SK-N-MC (cell line): ENCODE data around the gene CAND2.
"Not testable (repeated sequence)": the region's sequence is repeated elsewhere in the genome, so short reads cannot be mapped to it uniquely, and the experiment has no call there.

Experiments used
- DNase-seq: peaks from one replicate; pipeline ENCODE4 v3.0.0-alpha.2; 2011; ENCODE audit warnings: low read depth, low spot score
- H3K27ac ChIP-seq: fragments of 200-600 bp; sonication (generic); 2 replicates; pipeline ENCODE4 v1.5.1; 2016; ENCODE audit warnings: mixed run types
- H3K36me3 ChIP-seq: fragments of 200-600 bp; sonication (generic); 2 replicates; pipeline ENCODE4 v1.6.1; 2017; ENCODE audit warnings: antibody characterized with exemption, low read length, mixed read lengths; ENCODE audit not compliant: insufficient read depth
- H3K4me3 ChIP-seq: fragments of 200-600 bp; sonication (generic); 2 replicates; pipeline ENCODE4 v1.5.1; 2016
- H3K9ac ChIP-seq: fragments of 200-600 bp; sonication (generic); 2 replicates; pipeline ENCODE4 v1.8.0; 2017; ENCODE audit warnings: mixed run types, mixed read lengths; ENCODE audit not compliant: insufficient read length
- H3K9me3 ChIP-seq: fragments of 200-600 bp; sonication (generic); 2 replicates; pipeline ENCODE4 v1.6.1; 2017; ENCODE audit warnings: low read depth, mild to moderate bottlenecking, antibody characterized with exemption, low read length, moderate library complexity, mixed read lengths
- EZH2 ChIP-seq: fragments of 200-600 bp; sonication (generic); IDR thresholded peaks from one replicate; pipeline ENCODE4 v1.6.1; 2017; ENCODE audit warnings: antibody characterized with exemption
- FOXP2 ChIP-seq: optimal IDR thresholded peaks from 2 replicates; pipeline ENCODE3; 2011; ENCODE audit warnings: mild to moderate bottlenecking, moderate library complexity; ENCODE audit not compliant: insufficient read depth; ENCODE audit errors: extremely low read length, control extremely low read depth
- POLR2AphosphoS5 ChIP-seq: IDR thresholded peaks from 2 replicates; pipeline ENCODE4 v1.6.1; 2012; ENCODE audit warnings: mild to moderate bottlenecking, low read depth, low read length, borderline replicate concordance

The CAND2 gene

DNA sequence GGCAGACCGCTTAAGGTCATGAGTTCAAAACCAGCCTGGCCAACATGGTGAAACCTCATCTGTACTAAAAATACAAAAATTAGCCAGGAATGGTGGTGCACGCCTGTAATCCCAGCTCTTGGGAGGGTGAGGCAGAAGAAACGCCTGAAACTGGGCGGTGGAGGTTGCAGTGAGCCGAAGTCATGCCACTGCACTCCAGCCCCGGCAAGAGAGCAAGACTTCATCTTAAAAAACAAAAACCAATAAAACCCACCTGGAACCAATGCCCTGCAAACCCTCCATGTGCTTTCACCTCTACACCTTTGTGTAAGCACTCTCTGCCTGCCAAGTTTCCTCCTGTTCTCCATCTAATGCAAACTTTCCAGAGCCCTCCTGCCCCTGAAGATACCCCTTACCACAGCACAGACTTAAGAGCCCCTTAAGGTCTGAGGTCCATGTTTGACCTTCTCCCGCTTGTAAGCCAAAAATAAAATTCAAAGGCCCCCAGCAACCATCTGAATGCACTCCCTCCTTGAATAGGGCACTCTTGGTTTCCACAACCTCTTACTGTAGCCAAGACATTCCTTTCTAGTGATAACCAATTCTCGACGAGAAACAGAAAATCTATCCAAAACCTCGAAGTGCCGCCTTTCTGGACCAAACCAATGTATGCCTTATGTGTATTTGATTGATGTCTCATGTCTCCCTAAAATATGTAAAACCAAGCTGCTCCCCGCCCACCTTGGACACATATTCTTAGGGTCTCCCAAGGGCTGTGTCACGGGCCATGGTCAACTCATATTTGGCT lies 41.9 kb downstream of the CAND2 start:
- no peak overlapping the region for H3K9ac ChIP-seq
- peaks cover 73% of the 10 kb centered on the region for H3K36me3 ChIP-seq
- H3K27ac ChIP-seq, result no peak overlapping the region
- no peaks in the 10 kb centered on the region for H3K9me3 ChIP-seq
- DNase-seq, result no peak
- H3K4me3 ChIP-seq, result peak overlapping the region; percentile 82
- TF ChIP-seq EZH2 (no peak), FOXP2 (no peak), POLR2AphosphoS5 (no peak; the same call in 1 of the 2 replicates)

DNA sequence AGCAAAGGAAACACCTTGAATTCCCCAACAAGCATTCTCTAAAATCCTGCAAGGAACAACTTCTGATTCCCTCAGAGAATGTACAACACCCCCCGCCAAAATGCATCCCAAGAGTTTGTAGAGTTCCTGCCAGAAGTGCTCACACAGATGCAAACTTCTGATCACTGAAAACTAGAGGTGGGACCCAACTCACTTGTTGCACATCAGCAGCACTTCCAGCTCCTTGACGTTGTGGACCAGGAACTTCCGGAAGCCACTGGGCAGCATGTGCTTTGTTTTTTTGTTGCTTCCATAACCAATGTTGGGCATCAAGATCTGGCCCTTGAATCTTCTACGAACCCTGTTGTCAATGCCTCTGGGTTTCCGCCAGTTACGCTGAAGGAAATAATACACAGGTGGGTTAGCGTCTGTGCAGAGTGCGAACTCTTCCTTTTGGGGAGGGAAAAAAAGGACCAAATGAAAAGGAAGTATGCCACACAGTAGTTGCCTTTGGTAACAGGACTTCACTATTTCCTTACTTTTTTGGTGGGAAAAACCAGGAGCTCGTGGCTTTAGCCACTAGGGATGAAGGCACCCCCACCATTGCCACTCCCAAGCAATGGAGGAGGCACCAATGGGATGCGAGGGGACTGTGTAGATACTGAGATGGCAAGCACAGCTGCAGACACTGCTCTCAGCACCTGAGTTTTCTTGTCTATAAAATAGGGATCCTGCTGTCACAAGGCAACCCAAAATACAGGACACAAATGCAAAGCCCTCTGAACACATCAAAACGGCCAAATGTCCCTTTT lies 42.9 kb downstream of the CAND2 start:
- Histone ChIP-seq H3K9me3 (no peaks in the 10 kb centered on the region), H3K36me3 (peaks cover 63% of the 10 kb centered on the region), H3K27ac (no peak overlapping the region), H3K9ac (peak overlapping the region; percentile 99), H3K4me3 (peak overlapping the region; percentile 82)
- TF ChIP-seq POLR2AphosphoS5 (no peak), EZH2 (no peak), FOXP2 (no peak)
- DNase-seq, result no peak

DNA sequence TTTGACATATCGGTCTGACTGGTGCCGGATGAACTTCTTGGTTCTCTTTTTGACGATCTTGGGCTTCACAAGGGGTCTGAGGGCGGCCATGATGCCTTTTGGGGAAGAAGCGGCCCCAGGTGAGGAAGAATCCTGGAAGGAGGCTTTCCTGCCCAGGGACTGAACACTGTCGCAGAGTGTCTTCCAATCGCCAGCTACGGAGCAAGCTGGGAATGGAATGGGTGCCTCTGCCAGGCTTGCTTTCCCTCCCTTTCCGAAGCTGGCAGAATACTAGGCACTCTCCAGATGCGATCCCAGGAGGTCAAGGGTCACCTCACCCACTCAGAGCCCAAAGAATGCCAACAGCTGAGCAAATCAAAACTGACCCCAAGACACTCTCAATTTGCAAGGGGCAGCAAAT lies 43.7 kb downstream of the CAND2 start:
- H3K9me3 ChIP-seq, DNase-seq, H3K27ac ChIP-seq: not testable (repeated sequence)
- H3K36me3 ChIP-seq, result peaks cover 55% of the 10 kb centered on the region
- peak overlapping the region; percentile 82 for H3K4me3 ChIP-seq
- H3K9ac ChIP-seq, result peak overlapping the region; percentile 99

DNA sequence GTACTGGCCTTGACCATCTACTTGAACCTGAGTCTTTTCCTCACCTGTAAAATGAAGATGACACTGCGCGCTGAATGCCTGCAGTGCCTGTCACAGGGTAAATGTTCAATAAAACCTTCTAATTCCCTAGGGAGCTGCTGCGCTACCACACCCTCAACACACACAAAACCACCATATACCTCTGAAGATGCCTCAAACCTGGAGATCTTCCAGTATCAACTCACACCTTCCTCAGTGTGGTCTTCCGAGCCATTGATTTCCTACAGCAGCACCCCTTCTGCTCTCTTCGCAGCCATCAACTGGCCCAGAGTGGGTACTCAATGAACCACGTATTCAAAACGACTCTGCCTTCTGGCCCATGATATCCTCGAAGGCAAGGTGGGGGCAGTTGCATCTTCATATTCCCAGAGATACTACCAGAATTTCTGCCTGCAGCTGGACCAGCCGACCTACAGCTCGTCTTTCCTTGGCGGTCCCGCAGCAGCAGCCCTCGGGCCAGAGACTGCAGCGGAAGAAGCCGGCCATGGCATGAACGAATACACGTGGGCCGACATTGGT lies 44.2 kb downstream of the CAND2 start:
- no peak for DNase-seq

DNA sequence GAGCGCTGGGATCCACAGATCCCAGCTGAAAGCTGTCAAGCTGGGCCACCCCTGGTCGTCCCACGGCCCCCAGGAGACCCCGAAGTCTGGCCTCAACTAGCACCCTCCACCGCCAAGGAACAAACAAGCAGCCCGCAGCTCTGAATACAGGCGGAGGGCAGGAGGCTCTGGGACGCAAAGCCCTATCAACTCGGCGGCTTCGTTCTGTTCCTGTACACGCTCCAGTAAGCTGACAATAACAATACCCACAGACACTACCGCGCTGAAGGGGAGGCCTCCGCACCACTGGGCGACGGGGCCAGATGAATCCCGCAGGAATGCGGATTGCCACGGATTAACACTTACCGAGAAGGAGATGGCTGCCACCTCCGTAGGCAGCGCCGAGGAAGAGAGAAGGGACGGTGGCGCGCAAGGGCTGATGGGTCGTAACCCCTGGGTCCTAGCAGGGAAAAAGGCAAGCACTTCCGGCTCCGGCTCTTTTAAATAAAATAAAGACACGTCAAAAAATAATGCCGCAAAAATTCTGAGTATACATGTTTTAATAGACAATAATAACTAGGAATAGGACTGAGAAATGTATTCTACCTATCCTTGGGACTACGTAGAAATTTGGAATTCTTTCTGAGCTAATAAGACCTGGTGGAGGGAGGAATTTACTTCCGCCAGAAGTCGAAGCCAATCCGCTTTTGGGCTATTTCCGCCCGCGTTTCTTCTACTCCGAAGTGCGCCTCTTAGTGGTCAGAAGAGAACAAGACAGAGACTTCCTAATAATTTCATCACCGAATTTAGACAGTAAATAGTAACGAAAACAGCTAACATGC lies 44.9 kb downstream of the CAND2 start, which contains the start of gene RPL32:
Gene RPL32 (minus strand): TSS at position 417 of the 821 bp plus-strand sequence. CDS start 1,328 bp downstream, outside the sequence.
- peak; percentile 83 for DNase-seq
- TF ChIP-seq FOXP2 (no peak), EZH2 (no peak), POLR2AphosphoS5 (peak; percentile 99)
- peak within 1 kb of the TSS; percentile 99 for H3K9ac ChIP-seq
- H3K9me3 ChIP-seq, result no peaks in the 10 kb centered on the region
- H3K27ac ChIP-seq, result peak within 1 kb of the TSS; percentile 96
- peak within 1 kb of the TSS; percentile 82 for H3K4me3 ChIP-seq
- peaks cover 43% of the 10 kb centered on the region for H3K36me3 ChIP-seq

More for the DNA sequence above, 44.2 kb downstream of the CAND2 start:
- TF ChIP-seq FOXP2 (no peak), POLR2AphosphoS5 (no peak), EZH2 (no peak)
- Histone ChIP-seq H3K36me3 (peaks cover 50% of the 10 kb centered on the region), H3K4me3 (peak overlapping the region; percentile 82), H3K9me3 (no peaks in the 10 kb centered on the region), H3K9ac (peak overlapping the region; percentile 99), H3K27ac (peak overlapping the region; percentile 96)

DNA sequence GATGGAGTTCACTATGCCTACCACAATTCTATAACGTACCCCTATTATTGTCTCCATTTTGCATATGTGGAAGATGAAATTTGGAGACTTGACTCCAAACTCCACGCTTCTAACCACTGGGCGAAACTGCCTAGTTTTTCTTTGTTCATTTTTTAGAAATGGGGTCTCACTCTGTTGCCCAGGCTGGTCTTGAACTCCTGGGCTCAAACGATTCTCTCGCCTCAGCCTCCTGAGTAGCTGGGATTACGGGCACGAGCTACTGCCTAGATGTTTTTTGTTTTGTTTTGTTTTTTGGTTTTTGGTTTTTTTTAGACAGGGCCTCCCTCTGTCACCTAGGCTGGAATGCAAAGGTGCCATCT lies 45.5 kb downstream of the CAND2 start:
- peak overlapping the region; percentile 82 for H3K4me3 ChIP-seq
- no peak overlapping the region for H3K27ac ChIP-seq
- no peak for DNase-seq
- H3K36me3 ChIP-seq, result peaks cover 37% of the 10 kb centered on the region
- TF ChIP-seq FOXP2 (no peak), EZH2 (no peak), POLR2AphosphoS5 (no peak)
- peak overlapping the region; percentile 99 for H3K9ac ChIP-seq
- no peaks in the 10 kb centered on the region for H3K9me3 ChIP-seq

DNA sequence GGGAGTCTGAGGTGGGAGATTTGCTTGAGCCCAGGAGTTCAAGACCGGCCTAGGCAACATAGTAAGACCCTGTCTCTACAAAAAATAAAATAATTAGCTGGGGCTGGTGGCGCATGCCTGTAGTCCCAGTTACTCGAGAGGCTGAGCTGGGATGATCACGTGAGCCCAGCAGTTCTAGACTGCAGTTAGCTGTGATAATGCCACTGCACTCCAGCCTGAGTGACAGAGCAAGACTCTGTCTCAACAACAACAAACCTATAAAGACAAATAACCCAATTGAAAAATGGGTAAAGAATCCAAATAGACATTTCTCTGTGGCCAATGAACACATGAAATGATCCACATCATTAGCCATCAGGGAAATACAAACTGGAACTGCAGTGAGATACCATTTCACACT lies 46.0 kb downstream of the CAND2 start:
- no peak for DNase-seq

More for the DNA sequence above, 46.0 kb downstream of the CAND2 start:
- TF ChIP-seq FOXP2 (no peak), POLR2AphosphoS5 (no peak), EZH2 (no peak)
- Histone ChIP-seq H3K9me3 (no peaks in the 10 kb centered on the region), H3K27ac (no peak overlapping the region), H3K36me3 (peaks cover 32% of the 10 kb centered on the region), H3K4me3 (no peak overlapping the region), H3K9ac (no peak overlapping the region)
